GM12878 (cell line): ENCODE measurements around the gene GPR68. TPM values are rescaled to one million over a fixed set of nuclear protein-coding genes. Genes with fewer than 3 reads are reported as not detected.

Source experiments
- ATAC-seq: fragments of 200-7000 bp; cut with Tn5 transposase; 3 replicates; pipeline ENCODE4 v1.9.1; 2020; ENCODE audit warnings: mild to moderate bottlenecking, moderate library complexity
- BruUV-seq: library from RNA; stranded (reverse); fragments of 400-500 nt; replicated peaks from 2 replicates; lab custom pipeline; 2021; lab: Mats Ljungman, UMichigan
- CTCF ChIA-PET: fragments of 300-600 bp; sonication (Branson Sonifier 250); formaldehyde crosslinking; extraction: SDS; loops from one replicate; lab custom pipeline; 2021; ENCODE audit warnings: inconsistent platforms; lab: Yijun Ruan, JAX
- POLR2A ChIA-PET: fragments of 350-600 bp; formaldehyde crosslinking; extraction: SDS; loops from one replicate; lab custom pipeline; 2021; ENCODE audit warnings: inconsistent platforms; lab: Charles Lee
- RAD21 ChIA-PET: fragments of 300-600 bp; sonication (Branson Sonifier 250); formaldehyde crosslinking; loops from one replicate; lab custom pipeline; 2023; ENCODE audit warnings: antibody characterized with exemption; ENCODE audit not compliant: unreplicated experiment; lab: Charles Lee
- SMC1A ChIA-PET: fragments of 300-600 bp; sonication (Branson Sonifier 250); formaldehyde crosslinking; loops from one replicate; lab custom pipeline; 2023; ENCODE audit not compliant: unreplicated experiment, uncharacterized antibody; lab: Charles Lee
- DNase-seq: peaks from one replicate; pipeline ENCODE4 v3.0.0-alpha.2; 2011; ENCODE audit warnings: low read depth, low spot score
- FAIRE-seq: peaks from 3 replicates; lab custom pipeline; 2011; peaks lifted over from hg19 to GRCh38; lab: Jason Lieb, UNC
- H2AFZ ChIP-seq: 2 replicates; pipeline ENCODE4 v1.6.0; 2011; ENCODE audit warnings: low read depth, low read length, control low read depth; ENCODE audit not compliant: control insufficient read depth
- H3K27ac ChIP-seq: 2 replicates; pipeline ENCODE4 v1.5.1; 2011; ENCODE audit warnings: control low read depth; ENCODE audit not compliant: control insufficient read depth, insufficient read depth
- H3K27me3 ChIP-seq, 2 experiments: replicated peaks in 1 of 2; 2 replicates each; pipeline versions ENCODE4 v1.6.0 to v1.6.1; 2011; ENCODE audit warnings: low read length in 1 of 2; ENCODE audit not compliant: control insufficient read depth in 2 of 2, insufficient read depth in 2 of 2
- H3K36me3 ChIP-seq, 2 experiments: 2 replicates each; pipeline ENCODE4 v1.5.1; 2011; ENCODE audit warnings: low read length in 1 of 2; ENCODE audit not compliant: control insufficient read depth in 2 of 2, insufficient read depth in 2 of 2
- H3K4me1 ChIP-seq: 2 replicates; pipeline ENCODE4 v1.6.1; 2011; ENCODE audit warnings: mild to moderate bottlenecking, low read length, moderate library complexity, mixed read lengths; ENCODE audit not compliant: control insufficient read depth, insufficient read depth
- H3K4me2 ChIP-seq: 2 replicates; pipeline ENCODE4 v1.6.0; 2011; ENCODE audit warnings: control low read depth; ENCODE audit not compliant: control insufficient read depth, insufficient read depth
- H3K4me3 ChIP-seq: fragments of 200-600 bp; sonication (generic); 2 replicates; pipeline ENCODE4 v1.5.1; 2016
- H3K79me2 ChIP-seq: 2 replicates; pipeline ENCODE4 v1.6.0; 2011; ENCODE audit warnings: low read length; ENCODE audit not compliant: control insufficient read depth, insufficient read depth
- H3K9ac ChIP-seq: 2 replicates; pipeline ENCODE4 v1.8.0; 2011; ENCODE audit warnings: low read length, control low read depth, mixed read lengths; ENCODE audit not compliant: control insufficient read depth, insufficient read depth
- H3K9me3 ChIP-seq: replicated peaks from 3 replicates; pipeline ENCODE4 v1.5.1; 2011; ENCODE audit warnings: mild to moderate bottlenecking, low read length; ENCODE audit not compliant: control insufficient read depth, insufficient read depth
- H4K20me1 ChIP-seq: 2 replicates; pipeline ENCODE4 v1.6.0; 2011; ENCODE audit not compliant: control insufficient read depth, insufficient read depth
- CHD1 ChIP-seq: IDR thresholded peaks from 2 replicates; pipeline ENCODE4 v1.6.1; 2012; ENCODE audit warnings: low read depth, low read length, improper control_type of control experiment
- MYC ChIP-seq: IDR thresholded peaks from 2 replicates; pipeline ENCODE4 v1.6.1; 2011; ENCODE audit warnings: mild to moderate bottlenecking, low read length, moderate library complexity, inconsistent platforms; ENCODE audit not compliant: insufficient read depth, insufficient replicate concordance, insufficient read length, severe bottlenecking
- NFXL1 ChIP-seq: fragments of 450-650 bp; IDR thresholded peaks from 2 replicates; pipeline ENCODE4 v1.6.1; 2017; ENCODE audit warnings: antibody characterized with exemption, mild to moderate bottlenecking, borderline replicate concordance
- NFYA ChIP-seq: IDR thresholded peaks from 2 replicates; pipeline ENCODE4 v1.6.1; 2011; ENCODE audit warnings: low read depth, mild to moderate bottlenecking, low read length, improper control_type of control experiment, borderline replicate concordance
- SMAD1 ChIP-seq: fragments of 450-650 bp; IDR thresholded peaks from 2 replicates; pipeline ENCODE4 v1.6.1; 2018; ENCODE audit warnings: mild to moderate bottlenecking, low read depth; ENCODE audit not compliant: partially characterized antibody
- SREBF2 ChIP-seq: IDR thresholded peaks from 2 replicates; pipeline ENCODE4 v1.6.1; 2012; ENCODE audit warnings: mild to moderate bottlenecking, low read length
- YBX1 ChIP-seq: fragments of 450-650 bp; IDR thresholded peaks from 2 replicates; pipeline ENCODE4 v1.6.1; 2016; ENCODE audit warnings: antibody characterized with exemption
- WGBS: methylation state at CpG from one replicate; pipeline ENCODE4 v1.1.6; 2016; ENCODE audit warnings: low lambda C conversion rate; ENCODE audit not compliant: insufficient replicate concordance, insufficient coverage; ENCODE audit errors: missing lambda C conversion rate; 5-methylcytosine and 5-hydroxymethylcytosine counted together
- in situ Hi-C: fragments of 300-500 bp; cut with MboI; formaldehyde crosslinking; loops from 9 replicates; pipeline ENCODE4 v1.14.3; 2018; ENCODE audit warnings: mixed read lengths
- intact Hi-C: fragments of 100-400 bp; cut with micrococcal nuclease; formaldehyde crosslinking; loops from one replicate; pipeline ENCODE4 v1.14.2; 2022; ENCODE audit not compliant: unreplicated experiment
- polyA plus RNA-seq, 11 experiments: library from polyadenylated mRNA; depleted of rRNA in 4 of 11; unstranded in 6 of 11; stranded (reverse) in 5 of 11; fragments of >200 nt; fragmentation: Nextera tagmentation in 4 of 11; fragmentation: Illumina TruSeq in 1 of 11; extraction: Ambion mirVana in 4 of 11; extraction: Trizol in 1 of 11; gene quantifications; 1 replicate in 1 of 11; 2 replicates in 10 of 11; pipeline versions ENCODE4 v1.2.1 to v1.2.3, GENCODE V29; 2011 to 2016; ENCODE audit warnings: inconsistent platforms in 2 of 11, missing spikeins in 2 of 11, low read depth in 1 of 11
- total RNA-seq, 4 experiments: library from RNA; depleted of rRNA in 3 of 4; stranded (reverse); fragments of >200 nt in 3 of 4; fragmentation: Illumina TruSeq in 1 of 4; extraction: Trizol in 1 of 4; gene quantifications; 2 replicates each; pipeline versions ENCODE4 v1.2.1 to v1.2.3, GENCODE V29; 2013 to 2021
- TF ChIP-seq, protein P1 (sequence below): fragments of 450-650 bp; IDR thresholded peaks from 2 replicates; pipeline ENCODE4 v1.6.1; 2018; ENCODE audit warnings: borderline replicate concordance, mild to moderate bottlenecking; ENCODE audit not compliant: partially characterized antibody
- TF ChIP-seq, protein P2 (sequence below): fragments of 450-650 bp; formaldehyde crosslinking; IDR thresholded peaks from 2 replicates; pipeline ENCODE4 v1.5.0; 2022; ENCODE audit warnings: mild to moderate bottlenecking, missing genetic modification characterization

Gene GPR68
- total and polyA plus RNA-seq, 10 of the 15 experiments (the other 5 are each of a cell fraction or from before 2014, with no cell fraction given) = 0.06 to 3.4 (median 1.8) TPM

DNA sequence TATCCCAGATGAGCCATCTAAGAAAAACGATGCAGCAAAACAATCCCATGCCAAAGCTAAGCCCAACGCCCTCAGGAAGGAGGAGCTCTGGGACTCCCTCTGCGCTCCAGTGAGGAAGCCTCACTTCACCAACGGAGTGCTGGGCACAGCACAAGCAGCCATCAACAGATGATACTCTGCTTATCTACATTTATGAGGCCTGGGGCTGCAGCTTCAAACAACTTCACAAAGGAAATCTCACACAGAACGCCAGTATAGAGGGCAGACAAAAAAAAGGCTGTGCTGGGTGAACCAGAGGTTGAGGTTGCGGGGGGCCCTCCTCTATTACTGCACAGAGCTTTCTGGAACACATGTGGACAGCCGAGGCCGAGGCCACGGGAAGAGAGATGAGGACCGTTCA lies 34.9 kb upstream of the GPR68 start:
- CTCF ChIA-PET = interaction anchor here (0.7 to 5.2 kb wide), 2 partner anchors 102 to 1553 kb away, joined by 3 to 36 read pairs; no protein-coding TSS in a partner anchor
- intact Hi-C loops (no loop called here), in situ Hi-C loops (no loop called here)
- no peak overlapping the region for H3K9ac ChIP-seq
- no peak overlapping the region for H3K27ac ChIP-seq
- ATAC-seq (no peak), FAIRE-seq (no peak), DNase-seq (no peak)
- H3K4me3 ChIP-seq = no peak overlapping the region
- no peaks in the 10 kb centered on the region for H3K79me2 ChIP-seq
- no peak overlapping the region for H3K4me2 ChIP-seq
- RAD21 ChIA-PET = no interaction called here
- POLR2A ChIA-PET = interaction anchor here (0.6 kb wide), 1 partner anchor 99 kb away, joined by 3 read pairs; no protein-coding TSS in a partner anchor
- no peak overlapping the region for H2AFZ ChIP-seq
- WGBS = 90% methylated on average over 10 of the region's 10 CpGs
- TF ChIP-seq NFXL1 (no peak), SREBF2 (no peak), MYC (no peak), YBX1 (no peak), SMAD1 (no peak), NFYA (no peak), CHD1 (no peak)
- TF ChIP-seq, protein P1, sequence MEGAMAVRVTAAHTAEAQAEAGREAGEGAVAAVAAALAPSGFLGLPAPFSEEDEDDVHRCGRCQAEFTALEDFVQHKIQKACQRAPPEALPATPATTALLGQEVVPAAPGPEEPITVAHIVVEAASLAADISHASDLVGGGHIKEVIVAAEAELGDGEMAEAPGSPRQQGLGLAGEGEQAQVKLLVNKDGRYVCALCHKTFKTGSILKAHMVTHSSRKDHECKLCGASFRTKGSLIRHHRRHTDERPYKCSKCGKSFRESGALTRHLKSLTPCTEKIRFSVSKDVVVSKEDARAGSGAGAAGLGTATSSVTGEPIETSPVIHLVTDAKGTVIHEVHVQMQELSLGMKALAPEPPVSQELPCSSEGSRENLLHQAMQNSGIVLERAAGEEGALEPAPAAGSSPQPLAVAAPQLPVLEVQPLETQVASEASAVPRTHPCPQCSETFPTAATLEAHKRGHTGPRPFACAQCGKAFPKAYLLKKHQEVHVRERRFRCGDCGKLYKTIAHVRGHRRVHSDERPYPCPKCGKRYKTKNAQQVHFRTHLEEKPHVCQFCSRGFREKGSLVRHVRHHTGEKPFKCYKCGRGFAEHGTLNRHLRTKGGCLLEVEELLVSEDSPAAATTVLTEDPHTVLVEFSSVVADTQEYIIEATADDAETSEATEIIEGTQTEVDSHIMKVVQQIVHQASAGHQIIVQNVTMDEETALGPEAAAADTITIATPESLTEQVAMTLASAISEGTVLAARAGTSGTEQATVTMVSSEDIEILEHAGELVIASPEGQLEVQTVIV = no peak
- TF ChIP-seq, protein P2, sequence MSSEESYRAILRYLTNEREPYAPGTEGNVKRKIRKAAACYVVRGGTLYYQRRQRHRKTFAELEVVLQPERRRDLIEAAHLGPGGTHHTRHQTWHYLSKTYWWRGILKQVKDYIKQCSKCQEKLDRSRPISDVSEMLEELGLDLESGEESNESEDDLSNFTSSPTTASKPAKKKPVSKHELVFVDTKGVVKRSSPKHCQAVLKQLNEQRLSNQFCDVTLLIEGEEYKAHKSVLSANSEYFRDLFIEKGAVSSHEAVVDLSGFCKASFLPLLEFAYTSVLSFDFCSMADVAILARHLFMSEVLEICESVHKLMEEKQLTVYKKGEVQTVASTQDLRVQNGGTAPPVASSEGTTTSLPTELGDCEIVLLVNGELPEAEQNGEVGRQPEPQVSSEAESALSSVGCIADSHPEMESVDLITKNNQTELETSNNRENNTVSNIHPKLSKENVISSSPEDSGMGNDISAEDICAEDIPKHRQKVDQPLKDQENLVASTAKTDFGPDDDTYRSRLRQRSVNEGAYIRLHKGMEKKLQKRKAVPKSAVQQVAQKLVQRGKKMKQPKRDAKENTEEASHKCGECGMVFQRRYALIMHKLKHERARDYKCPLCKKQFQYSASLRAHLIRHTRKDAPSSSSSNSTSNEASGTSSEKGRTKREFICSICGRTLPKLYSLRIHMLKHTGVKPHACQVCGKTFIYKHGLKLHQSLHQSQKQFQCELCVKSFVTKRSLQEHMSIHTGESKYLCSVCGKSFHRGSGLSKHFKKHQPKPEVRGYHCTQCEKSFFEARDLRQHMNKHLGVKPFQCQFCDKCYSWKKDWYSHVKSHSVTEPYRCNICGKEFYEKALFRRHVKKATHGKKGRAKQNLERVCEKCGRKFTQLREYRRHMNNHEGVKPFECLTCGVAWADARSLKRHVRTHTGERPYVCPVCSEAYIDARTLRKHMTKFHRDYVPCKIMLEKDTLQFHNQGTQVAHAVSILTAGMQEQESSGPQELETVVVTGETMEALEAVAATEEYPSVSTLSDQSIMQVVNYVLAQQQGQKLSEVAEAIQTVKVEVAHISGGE = no peak
- peaks cover 45 to 53% of the 10 kb centered on the region in 2 experiments for H3K36me3 ChIP-seq
- H3K4me1 ChIP-seq = no peaks in the 10 kb centered on the region
- BruUV-seq = no TSS peak
- H3K9me3 ChIP-seq = no peaks in the 10 kb centered on the region
- H4K20me1 ChIP-seq = no peaks in the 10 kb centered on the region
- SMC1A ChIA-PET = interaction anchor here (1.7 to 3.5 kb wide), 5 partner anchors 38 to 106 kb away, joined by 4 to 13 read pairs (median 6); no protein-coding TSS in a partner anchor
- H3K27me3 ChIP-seq = no peaks in the 10 kb centered on the region
